ENCODE data around the gene CHST3. TPM values are rescaled to one million over a fixed set of nuclear protein-coding genes. Genes with fewer than 3 reads are reported as not detected.

Gene CHST3
- total and polyA plus RNA-seq, 2 experiments from 2014 or later, result 0.94 to 8.3 TPM

DNA sequence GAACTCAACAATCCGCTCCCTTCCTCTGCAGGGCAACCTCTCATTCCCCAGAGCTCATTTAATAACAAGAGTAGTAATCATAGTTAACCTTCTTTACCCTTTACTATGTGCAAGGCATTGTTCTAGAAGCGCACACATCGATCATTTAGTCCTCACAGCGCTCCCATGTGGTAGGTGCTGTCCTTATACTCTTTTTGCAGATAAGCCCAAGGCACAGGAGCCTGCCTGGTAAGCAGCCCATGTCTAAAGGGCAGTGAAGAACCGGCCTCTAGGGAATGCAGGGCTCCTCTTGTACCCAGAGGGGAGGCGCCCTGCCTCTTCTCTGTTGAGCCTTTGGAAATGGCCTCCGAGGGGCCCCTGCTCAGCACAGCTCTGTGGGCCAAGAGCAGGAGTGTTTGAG, 14.3 kb downstream of the CHST3 start:
- H3K27ac Mint-ChIP-seq, result no peak overlapping the region
- H3K79me2 ChIP-seq (replicated peaks; ENCODE audit: insufficient read depth), result peaks cover 6% of the 10 kb centered on the region
- peaks cover 21% of the 10 kb centered on the region for H3K4me1 Mint-ChIP-seq
- peaks cover 6% of the 10 kb centered on the region for H3K27me3 Mint-ChIP-seq (ENCODE audit: insufficient read depth, low read depth, poor library complexity)
- no peaks in the 10 kb centered on the region for H3F3A ChIP-seq (replicated peaks; ENCODE audit: low read depth)
- TF ChIP-seq EZH2 (IDR thresholded peaks at IDR 0.05; ENCODE audit: low read depth, unreplicated experiment) (no peak), CTCF (conservative IDR thresholded peaks at IDR 0.05; ENCODE audit: low read depth in 2 of 2) (peak; percentile 63 to 71)
- H3K27ac ChIP-seq (ENCODE audit: low read depth), result no peak overlapping the region
- H3K4me1 ChIP-seq (ENCODE audit: insufficient read depth), result peaks cover 9% of the 10 kb centered on the region
- H3K4me3 ChIP-seq, result no peak overlapping the region
- H3K4me2 ChIP-seq, result no peak overlapping the region
- H3K36me3 Mint-ChIP-seq (ENCODE audit: low read depth), result no peaks in the 10 kb centered on the region
- no peaks in the 10 kb centered on the region for H3K9me2 ChIP-seq (ENCODE audit: insufficient read depth)
- no peak overlapping the region for H2AFZ ChIP-seq
- H3K4me3 Mint-ChIP-seq, result no peak overlapping the region
- ATAC-seq (peak; percentile 83), DNase-seq (ENCODE audit: low spot score) (peak; percentile 75)
- no peaks in the 10 kb centered on the region; the same call in 2 of the 3 replicates for H3K9me3 Mint-ChIP-seq
- H3K36me3 ChIP-seq (ENCODE audit: insufficient read depth), result no peaks in the 10 kb centered on the region
- no peaks in the 10 kb centered on the region for H3K27me3 ChIP-seq (ENCODE audit: insufficient read depth)
- peaks cover 6% of the 10 kb centered on the region; the same call in 1 of the 2 replicates for H4K20me1 ChIP-seq (replicated peaks; ENCODE audit: insufficient read depth)

DNA sequence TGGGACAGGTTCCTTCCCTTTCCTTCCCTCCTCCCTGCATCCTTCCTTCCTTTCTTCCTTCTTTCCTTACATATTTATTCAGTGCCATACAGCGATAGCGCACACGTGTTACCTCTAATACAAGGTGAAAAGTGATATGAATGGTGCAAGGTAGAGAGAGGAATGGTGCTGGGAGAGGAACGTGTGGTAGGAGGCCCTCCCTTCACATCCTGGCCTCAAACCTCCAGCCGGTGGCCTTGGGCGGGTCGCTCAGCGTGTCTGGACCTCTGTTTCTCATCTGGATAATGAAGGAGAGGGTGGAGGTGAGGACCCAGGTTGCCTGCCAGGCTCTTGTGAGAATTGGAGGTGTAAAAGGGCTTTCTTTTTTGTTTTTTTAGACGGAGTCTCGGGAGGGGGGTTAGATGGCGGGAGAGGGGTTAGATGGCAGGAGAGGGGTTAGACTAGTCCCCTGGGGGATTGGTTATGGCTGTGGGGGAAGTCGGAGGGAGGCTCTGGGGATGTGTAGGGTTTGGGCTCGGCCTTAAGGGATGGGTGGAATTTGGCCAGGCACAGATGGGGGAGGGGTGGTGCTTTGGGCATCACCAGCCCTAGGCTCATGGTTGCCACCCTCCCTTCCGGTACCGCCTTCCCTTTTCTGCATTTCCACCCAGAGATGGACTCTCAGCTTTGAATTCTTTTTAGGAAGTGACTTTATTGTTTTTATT, 14.9 kb downstream of the CHST3 start:
- peaks cover 21% of the 10 kb centered on the region for H3K4me1 Mint-ChIP-seq
- Histone ChIP-seq H3K4me3 (no peak overlapping the region), H3K9me2 (ENCODE audit: insufficient read depth) (no peaks in the 10 kb centered on the region), H3K79me2 (replicated peaks; ENCODE audit: insufficient read depth) (peaks cover 6% of the 10 kb centered on the region), H2AFZ (no peak overlapping the region), H3K4me2 (peak overlapping the region; percentile 26; the same call in 1 of the 2 replicates), H3K27ac (ENCODE audit: low read depth) (no peak overlapping the region), H3K4me1 (ENCODE audit: insufficient read depth) (peaks cover 9% of the 10 kb centered on the region), H4K20me1 (replicated peaks; ENCODE audit: insufficient read depth) (peaks cover 6% of the 10 kb centered on the region), H3K36me3 (ENCODE audit: insufficient read depth) (no peaks in the 10 kb centered on the region), H3K27me3 (ENCODE audit: insufficient read depth) (no peaks in the 10 kb centered on the region), H3F3A (replicated peaks; ENCODE audit: low read depth) (no peaks in the 10 kb centered on the region)
- no peak for ATAC-seq
- peaks cover 6% of the 10 kb centered on the region for H3K27me3 Mint-ChIP-seq (ENCODE audit: insufficient read depth, low read depth, poor library complexity)
- H3K4me3 Mint-ChIP-seq, result no peak overlapping the region
- DNase-seq (ENCODE audit: low spot score), result no peak
- H3K36me3 Mint-ChIP-seq (ENCODE audit: low read depth), result no peaks in the 10 kb centered on the region
- H3K27ac Mint-ChIP-seq, result no peak overlapping the region
- TF ChIP-seq CREB1 (CRISPR knock-in tag; IDR thresholded peaks at IDR 0.05; ENCODE audit: low read depth), result no peak
- H3K9me3 Mint-ChIP-seq, result no peaks in the 10 kb centered on the region; the same call in 2 of the 3 replicates

DNA sequence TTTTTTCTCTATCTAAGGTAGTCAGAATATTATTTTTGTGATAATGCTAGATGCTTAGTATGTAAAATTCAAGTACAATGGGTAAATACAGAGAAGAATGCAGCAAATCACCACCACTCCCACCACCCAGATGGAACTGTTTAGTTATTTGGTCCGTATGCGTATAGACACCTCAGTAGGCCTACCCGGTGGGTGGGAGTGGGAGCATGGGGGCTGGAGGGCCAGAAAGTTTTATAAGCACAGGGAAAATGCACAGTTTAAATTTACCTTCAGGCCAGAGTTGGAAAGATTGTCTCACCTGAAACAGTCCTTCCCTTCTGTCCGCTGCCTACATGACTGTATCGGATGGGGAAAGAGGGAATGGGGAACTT, 15.5 kb downstream of the CHST3 start:
- H3K4me3 Mint-ChIP-seq, result no peak overlapping the region
- ATAC-seq, result no peak
- Histone ChIP-seq H3K79me2 (replicated peaks; ENCODE audit: insufficient read depth) (peaks cover 6% of the 10 kb centered on the region), H3K4me2 (peak overlapping the region; percentile 26; the same call in 1 of the 2 replicates), H3K4me1 (ENCODE audit: insufficient read depth) (peaks cover 9% of the 10 kb centered on the region), H3F3A (replicated peaks; ENCODE audit: low read depth) (no peaks in the 10 kb centered on the region), H3K36me3 (ENCODE audit: insufficient read depth) (no peaks in the 10 kb centered on the region), H3K27me3 (ENCODE audit: insufficient read depth) (no peaks in the 10 kb centered on the region), H4K20me1 (replicated peaks; ENCODE audit: insufficient read depth) (peaks cover 6% of the 10 kb centered on the region), H3K27ac (ENCODE audit: low read depth) (no peak overlapping the region), H3K4me3 (no peak overlapping the region), H3K9me2 (ENCODE audit: insufficient read depth) (no peaks in the 10 kb centered on the region), H2AFZ (no peak overlapping the region)
- H3K9me3 Mint-ChIP-seq, result no peaks in the 10 kb centered on the region; the same call in 2 of the 3 replicates
- peaks cover 21% of the 10 kb centered on the region for H3K4me1 Mint-ChIP-seq
- no peaks in the 10 kb centered on the region for H3K36me3 Mint-ChIP-seq (ENCODE audit: low read depth)
- H3K27ac Mint-ChIP-seq, result peak overlapping the region; percentile 74; the same call in 1 of the 2 replicates
- H3K27me3 Mint-ChIP-seq (ENCODE audit: insufficient read depth, low read depth, poor library complexity), result peaks cover 6% of the 10 kb centered on the region
- no peak for DNase-seq (ENCODE audit: low spot score)
- TF ChIP-seq JUNB (IDR thresholded peaks at IDR 0.05; ENCODE audit: unreplicated experiment) (no peak), POLR2AphosphoS5 (IDR thresholded peaks at IDR 0.05; ENCODE audit: low read depth) (no peak), CREB1 (CRISPR knock-in tag; IDR thresholded peaks at IDR 0.05; ENCODE audit: low read depth) (no peak), NANOG (IDR thresholded peaks at IDR 0.05; ENCODE audit: borderline replicate concordance) (no peak)
- TF ChIP-seq, protein P1, sequence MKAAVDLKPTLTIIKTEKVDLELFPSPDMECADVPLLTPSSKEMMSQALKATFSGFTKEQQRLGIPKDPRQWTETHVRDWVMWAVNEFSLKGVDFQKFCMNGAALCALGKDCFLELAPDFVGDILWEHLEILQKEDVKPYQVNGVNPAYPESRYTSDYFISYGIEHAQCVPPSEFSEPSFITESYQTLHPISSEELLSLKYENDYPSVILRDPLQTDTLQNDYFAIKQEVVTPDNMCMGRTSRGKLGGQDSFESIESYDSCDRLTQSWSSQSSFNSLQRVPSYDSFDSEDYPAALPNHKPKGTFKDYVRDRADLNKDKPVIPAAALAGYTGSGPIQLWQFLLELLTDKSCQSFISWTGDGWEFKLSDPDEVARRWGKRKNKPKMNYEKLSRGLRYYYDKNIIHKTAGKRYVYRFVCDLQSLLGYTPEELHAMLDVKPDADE (IDR thresholded peaks at IDR 0.05), result no peak

Data from GM23338 (cell line).